Thyroid gland (tissue), 4 donors: ENCODE results near the gene ROM1. TPM values are rescaled to one million over a fixed set of nuclear protein-coding genes. Genes with fewer than 3 reads are reported as not detected.
A peak's percentile ranks its signal among the peaks of the same experiment; 100 is the strongest.

Experiments used
- DNase-seq, 2 donors: peaks; one replicate each; pipeline ENCODE4 v3.0.0-alpha.2; 2019
- H3K27ac ChIP-seq, 3 donors: fragments of 200-600 bp; sonication (generic); 1 replicate in 2 of 3; 2 replicates in 1 of 3; pipeline ENCODE4 v1.5.1; 2016 to 2019; ENCODE audit warnings: mild to moderate bottlenecking in 1 of 3, moderate library complexity in 1 of 3
- H3K27me3 ChIP-seq: fragments of 200-600 bp; sonication (generic); one replicate; pipeline ENCODE4 v1.5.1; 2019
- H3K36me3 ChIP-seq, 2 donors: fragments of 200-600 bp; sonication (generic); one replicate each; pipeline ENCODE4 v1.5.1; 2016 to 2019
- H3K4me1 ChIP-seq, 2 donors: fragments of 200-600 bp; sonication (generic); one replicate each; pipeline ENCODE4 v1.5.1; 2017 to 2019
- H3K4me3 ChIP-seq, 3 donors: fragments of 200-600 bp; sonication (generic); replicated peaks in 1 of 3; 1 replicate in 2 of 3; 2 replicates in 1 of 3; pipeline ENCODE4 v1.5.1; 2016; ENCODE audit warnings: mild to moderate bottlenecking in 1 of 3
- H3K9me3 ChIP-seq: fragments of 200-600 bp; sonication (generic); one replicate; pipeline ENCODE4 v1.5.1; 2017
- POLR2A ChIP-seq, 2 donors: fragments of 450-650 bp; IDR thresholded peaks; one replicate each; pipeline ENCODE4 v1.6.1; 2017; ENCODE audit warnings: antibody characterized with exemption in 2 of 2, mild to moderate bottlenecking in 2 of 2, moderate library complexity in 1 of 2
- WGBS, 2 donors: methylation state at CpG; one replicate each; pipeline ENCODE4 v1.1.5; 2017; 5-methylcytosine and 5-hydroxymethylcytosine counted together
- intact Hi-C: fragments of 100-400 bp; cut with DNase I; formaldehyde crosslinking; loops from one replicate; pipeline ENCODE4 v1.15.1; 2023
- total RNA-seq, 4 donors: library from RNA; depleted of rRNA; stranded (reverse); fragments of >200 nt; gene quantifications; one replicate each; pipeline ENCODE4 v1.2.3, GENCODE V29; 2016
- TF ChIP-seq, protein P1 (sequence below), 6 experiments: fragments of 200-600 bp in 3 of 6; fragments of 450-650 bp in 3 of 6; sonication (generic) in 3 of 6; IDR thresholded peaks; one replicate each; pipeline ENCODE4 v1.5.1; 2016 to 2019; ENCODE audit warnings: antibody characterized with exemption in 6 of 6, mild to moderate bottlenecking in 2 of 6, inconsistent platforms in 1 of 6, moderate library complexity in 1 of 6

Gene ROM1
- total RNA-seq, 4 donors from 2014 or later: 2.5 to 7.0 (median 5.2) TPM

DNA sequence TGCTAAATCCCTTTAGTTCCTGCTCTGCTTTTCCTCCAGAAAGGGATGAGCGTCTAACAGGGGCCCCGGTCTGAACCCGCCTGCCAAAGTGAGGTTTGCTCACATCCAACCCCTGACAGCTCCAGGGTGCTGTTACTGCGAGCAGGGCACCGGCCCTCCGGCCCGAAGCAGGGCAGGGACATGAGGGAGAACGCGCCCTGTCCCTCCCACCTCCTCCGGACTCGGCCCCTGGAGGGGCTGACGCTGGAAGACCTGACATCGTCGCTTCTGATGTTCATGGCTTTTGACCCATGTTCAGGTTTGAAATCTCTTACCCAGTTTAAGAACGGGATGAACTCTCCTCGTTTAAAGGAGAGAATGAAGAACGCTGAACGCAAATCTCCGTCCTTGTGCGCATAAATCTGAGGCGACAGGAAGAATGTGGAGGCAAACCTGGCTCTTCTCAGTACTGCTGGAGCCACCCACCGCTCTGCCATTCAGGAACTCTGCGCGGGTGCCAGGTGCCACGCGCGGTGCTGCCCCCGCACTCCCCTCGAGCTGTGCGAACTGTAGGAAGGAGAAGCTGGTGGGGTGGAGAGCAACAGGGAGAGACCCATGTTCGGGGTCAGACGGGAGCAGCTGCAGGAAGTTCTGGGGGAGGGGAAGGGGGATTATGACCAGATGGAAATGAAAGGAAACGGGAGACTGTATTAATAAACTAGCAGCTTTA lies 38.5 kb upstream of the ROM1 start:
- peaks cover 31 to 34% of the 10 kb centered on the region in 2 donors for H3K36me3 ChIP-seq
- H3K9me3 ChIP-seq: no peaks in the 10 kb centered on the region
- TF ChIP-seq, protein P1, sequence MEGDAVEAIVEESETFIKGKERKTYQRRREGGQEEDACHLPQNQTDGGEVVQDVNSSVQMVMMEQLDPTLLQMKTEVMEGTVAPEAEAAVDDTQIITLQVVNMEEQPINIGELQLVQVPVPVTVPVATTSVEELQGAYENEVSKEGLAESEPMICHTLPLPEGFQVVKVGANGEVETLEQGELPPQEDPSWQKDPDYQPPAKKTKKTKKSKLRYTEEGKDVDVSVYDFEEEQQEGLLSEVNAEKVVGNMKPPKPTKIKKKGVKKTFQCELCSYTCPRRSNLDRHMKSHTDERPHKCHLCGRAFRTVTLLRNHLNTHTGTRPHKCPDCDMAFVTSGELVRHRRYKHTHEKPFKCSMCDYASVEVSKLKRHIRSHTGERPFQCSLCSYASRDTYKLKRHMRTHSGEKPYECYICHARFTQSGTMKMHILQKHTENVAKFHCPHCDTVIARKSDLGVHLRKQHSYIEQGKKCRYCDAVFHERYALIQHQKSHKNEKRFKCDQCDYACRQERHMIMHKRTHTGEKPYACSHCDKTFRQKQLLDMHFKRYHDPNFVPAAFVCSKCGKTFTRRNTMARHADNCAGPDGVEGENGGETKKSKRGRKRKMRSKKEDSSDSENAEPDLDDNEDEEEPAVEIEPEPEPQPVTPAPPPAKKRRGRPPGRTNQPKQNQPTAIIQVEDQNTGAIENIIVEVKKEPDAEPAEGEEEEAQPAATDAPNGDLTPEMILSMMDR (IDR thresholded peaks at IDR 0.05): no peak
- TF ChIP-seq POLR2A (IDR thresholded peaks at IDR 0.05): no peak
- peaks cover 11 to 29% of the 10 kb centered on the region in 2 donors for H3K4me1 ChIP-seq
- DNase-seq: peak; percentile 38 to 42
- H3K4me3 ChIP-seq: peak overlapping the region; percentile 32 to 73 (median 47)
- H3K27me3 ChIP-seq: no peaks in the 10 kb centered on the region
- peak overlapping the region; percentile 90 to 100 (median 94) for H3K27ac ChIP-seq
- 4 to 5% methylated on average over 18 to 31 of the region's 33 CpGs for WGBS, 2 donors
- intact Hi-C loops: no loop called here

DNA sequence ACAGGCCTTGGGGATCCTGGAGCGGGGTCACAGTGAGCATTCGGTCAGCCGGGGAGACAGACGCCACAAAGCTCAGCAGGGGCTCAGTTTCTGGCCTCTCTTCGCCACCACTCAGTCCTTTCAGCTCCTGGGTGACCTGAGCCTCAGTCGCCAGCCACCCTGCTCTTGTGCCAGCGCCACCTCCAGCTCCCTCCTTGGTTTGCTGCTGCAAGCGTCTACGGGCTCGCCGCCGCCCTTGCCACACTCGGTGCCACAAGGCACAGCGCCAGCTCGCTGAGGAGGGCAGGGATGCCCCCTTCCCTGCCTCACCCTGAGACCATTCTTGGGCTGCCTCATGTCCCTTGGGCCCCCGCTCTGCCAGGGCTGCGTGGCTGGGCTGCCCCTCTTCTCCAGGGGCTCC lies 37.9 kb upstream of the ROM1 start:
- H3K4me3 ChIP-seq: peak overlapping the region in 1 of 3 donors; percentile 47
- no peak for DNase-seq
- intact Hi-C loops: no loop called here
- TF ChIP-seq, protein P1 (IDR thresholded peaks at IDR 0.05): no peak
- TF ChIP-seq POLR2A (IDR thresholded peaks at IDR 0.05): no peak
- peaks cover 27 to 33% of the 10 kb centered on the region in 2 donors for H3K36me3 ChIP-seq
- H3K4me1 ChIP-seq: peaks cover 11 to 29% of the 10 kb centered on the region in 2 donors
- no peaks in the 10 kb centered on the region for H3K27me3 ChIP-seq
- H3K9me3 ChIP-seq: no peaks in the 10 kb centered on the region
- 71 to 76% methylated on average over 15 to 17 of the region's 17 CpGs for WGBS, 2 donors
- H3K27ac ChIP-seq: peak overlapping the region in 2 of 3 donors; percentile 94 to 100

DNA sequence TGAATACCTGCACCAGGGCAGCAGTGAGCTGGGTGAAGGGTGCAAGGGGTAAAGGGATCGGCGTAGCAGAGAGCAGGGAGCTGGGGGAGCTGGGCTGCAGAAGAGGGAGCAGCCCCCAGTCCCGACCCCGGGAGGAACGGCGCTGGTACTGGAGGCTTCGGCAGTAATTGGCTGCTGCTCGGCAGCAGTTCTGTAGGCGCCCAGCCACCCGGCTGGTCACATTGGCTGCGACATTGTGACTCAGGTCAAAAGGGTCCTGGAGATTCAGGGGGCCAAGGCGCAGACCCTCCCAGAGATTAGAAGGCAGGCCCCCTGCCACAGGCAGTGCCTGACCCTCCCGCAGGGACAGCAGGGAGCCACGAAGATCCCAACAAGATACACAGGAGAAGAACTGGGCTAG lies 37.2 kb upstream of the ROM1 start:
- WGBS, 2 donors: 79 to 88% methylated on average over 13 to 14 of the region's 14 CpGs
- TF ChIP-seq, protein P1 (IDR thresholded peaks at IDR 0.05): no peak
- TF ChIP-seq POLR2A (IDR thresholded peaks at IDR 0.05): no peak
- DNase-seq: no peak
- Histone ChIP-seq H3K27me3 (no peaks in the 10 kb centered on the region), H3K4me1 (peaks cover 11 to 29% of the 10 kb centered on the region in 2 donors), H3K36me3 (peaks cover 22 to 29% of the 10 kb centered on the region in 2 donors), H3K27ac (peak overlapping the region in 2 of 3 donors; percentile 94 to 100), H3K4me3 (no peak overlapping the region), H3K9me3 (no peaks in the 10 kb centered on the region)
- intact Hi-C loops: no loop called here

DNA sequence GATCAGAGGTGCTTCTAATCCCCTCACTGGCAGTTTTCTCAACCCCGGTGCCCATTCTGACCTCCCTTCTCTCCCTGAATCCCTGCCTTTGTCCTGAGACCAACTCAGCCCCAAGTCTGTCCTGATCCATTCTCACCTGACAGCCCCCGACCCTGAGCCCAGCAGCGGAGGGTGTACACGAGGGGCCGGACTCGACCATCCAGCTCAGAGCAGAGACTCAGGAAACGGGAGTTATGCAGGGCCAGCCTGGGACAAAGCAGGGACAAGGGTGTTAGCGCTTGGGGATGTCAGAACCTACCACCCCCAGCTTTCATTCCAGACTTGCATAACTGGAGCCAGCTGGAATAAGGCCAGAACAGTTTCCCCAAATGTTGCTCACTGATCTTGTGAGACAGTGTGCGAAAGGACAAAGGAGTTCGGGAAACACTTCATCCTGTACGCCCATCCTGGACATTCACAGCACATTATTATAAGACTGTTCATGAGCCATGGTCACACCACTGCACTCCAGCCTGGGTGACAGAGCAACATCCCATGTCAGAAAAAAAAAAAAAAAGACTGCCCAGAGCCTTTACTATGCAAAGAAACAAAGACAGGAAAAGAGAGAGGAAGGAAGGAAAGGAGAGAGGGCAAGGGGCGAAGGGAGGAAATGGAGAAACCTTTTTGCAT lies 35.9 kb upstream of the ROM1 start:
- Histone ChIP-seq H3K4me3 (no peak overlapping the region), H3K36me3 (peaks cover 24 to 29% of the 10 kb centered on the region in 2 donors), H3K4me1 (peaks cover 11 to 25% of the 10 kb centered on the region in 2 donors), H3K27me3 (no peaks in the 10 kb centered on the region), H3K9me3 (no peaks in the 10 kb centered on the region), H3K27ac (peak overlapping the region; percentile 31 to 100 (median 94))
- intact Hi-C loops: no loop called here
- 65 to 87% methylated on average over 6 to 10 of the region's 12 CpGs for WGBS, 2 donors
- no peak for DNase-seq
- no peak for TF ChIP-seq POLR2A (IDR thresholded peaks at IDR 0.05)
- TF ChIP-seq, protein P1 (IDR thresholded peaks at IDR 0.05): no peak

DNA sequence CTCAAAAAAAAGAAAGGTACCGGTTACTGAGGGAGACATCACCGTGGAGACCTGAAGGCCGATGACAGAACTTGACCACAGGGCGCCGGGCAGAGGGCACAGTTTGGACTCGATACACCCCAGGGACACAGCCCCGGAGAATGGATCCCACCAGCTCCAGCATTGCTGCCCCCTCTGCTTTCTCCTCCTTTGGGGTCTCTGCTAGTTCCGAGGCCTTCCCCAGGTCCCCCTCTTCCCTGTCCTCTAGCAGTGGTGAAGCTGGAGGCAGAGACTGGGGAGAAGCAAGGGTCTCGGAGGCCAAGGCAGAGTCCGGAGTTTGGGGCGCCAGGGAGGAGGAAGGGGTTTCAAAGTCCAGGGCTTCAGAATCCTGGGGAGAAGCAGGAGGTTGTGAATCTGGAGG lies 34.5 kb upstream of the ROM1 start:
- DNase-seq: no peak
- no peak for TF ChIP-seq POLR2A (IDR thresholded peaks at IDR 0.05)
- TF ChIP-seq, protein P1 (IDR thresholded peaks at IDR 0.05): no peak
- Histone ChIP-seq H3K4me1 (peaks cover 5 to 19% of the 10 kb centered on the region in 2 donors), H3K27me3 (no peaks in the 10 kb centered on the region), H3K4me3 (no peak overlapping the region), H3K9me3 (no peaks in the 10 kb centered on the region), H3K27ac (peak overlapping the region in 1 of 3 donors; percentile 73), H3K36me3 (peaks cover 24 to 29% of the 10 kb centered on the region in 2 donors)
- 96 to 97% methylated on average over 11 of the region's 11 CpGs for WGBS, 2 donors
- intact Hi-C loops: no loop called here
